ENCODE data around the gene SERP2. TPM values are rescaled to one million over a fixed set of nuclear protein-coding genes. Genes with fewer than 3 reads are reported as not detected.

Gene SERP2
- total RNA-seq, 1 donor from 2014 or later, result 2.4 TPM

DNA sequence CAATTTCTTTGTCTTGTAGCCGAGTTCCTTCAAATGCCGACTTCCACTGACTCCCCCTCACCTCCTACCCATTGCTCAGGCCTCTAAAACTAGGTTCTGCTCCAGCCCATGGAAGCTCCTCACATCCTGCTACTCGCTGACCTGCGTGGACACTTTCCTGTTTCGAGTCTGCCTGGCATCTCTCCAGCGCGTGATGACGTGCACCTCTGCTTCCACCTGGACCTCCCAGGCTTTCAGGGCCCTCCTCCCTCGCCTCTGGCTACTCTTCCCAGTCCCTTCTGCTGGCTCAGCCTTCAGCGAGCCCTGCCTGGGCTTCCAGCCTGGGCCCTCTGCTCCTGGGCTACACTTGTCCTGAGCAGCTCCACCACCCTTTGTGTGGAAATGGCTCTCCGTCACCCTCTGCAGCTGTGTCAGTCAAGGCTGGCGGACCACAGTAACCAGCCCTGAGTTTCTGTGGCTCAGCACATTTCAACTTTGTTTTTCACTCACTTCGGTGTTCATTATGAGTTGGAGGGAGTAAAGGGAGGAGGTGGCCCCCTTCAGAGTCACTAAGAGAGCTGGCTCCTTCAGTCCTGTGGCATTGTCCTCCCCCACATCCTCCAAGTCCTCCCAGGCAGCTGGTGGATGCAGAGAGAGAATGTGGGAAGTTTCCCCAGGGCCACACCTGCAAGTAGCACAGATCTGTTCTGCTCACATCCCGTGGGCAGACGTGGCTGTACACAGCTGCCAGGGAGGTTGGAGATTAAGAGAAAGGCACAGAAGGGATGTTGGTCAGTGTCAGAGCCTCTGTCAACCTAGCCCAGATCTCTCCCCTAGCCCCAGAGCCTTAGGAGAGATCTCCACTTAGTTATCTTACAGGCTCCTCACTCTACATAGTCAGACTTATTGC, 49.4 kb downstream of the SERP2 start:
- Histone ChIP-seq H3K27me3 (ENCODE audit: insufficient read depth, low read length) (peaks cover 2% of the 10 kb centered on the region), H4K20me1 (ENCODE audit: insufficient read depth, low read length) (no peaks in the 10 kb centered on the region), H3K4me2 (ENCODE audit: low read length) (no peak overlapping the region), H3K9me3 (ENCODE audit: insufficient read depth, low read depth, low read length) (no peaks in the 10 kb centered on the region), H2AFZ (ENCODE audit: low read depth, low read length) (no peak overlapping the region), H3K79me2 (ENCODE audit: insufficient read depth, low read length) (no peaks in the 10 kb centered on the region), H3K36me3 (ENCODE audit: insufficient read depth, low read length) (no peaks in the 10 kb centered on the region), H3K9ac (ENCODE audit: low read length) (no peak overlapping the region), H3K4me3 (ENCODE audit: insufficient read depth, low read depth, low read length) (no peak overlapping the region), H3K4me1 (ENCODE audit: insufficient read depth, low read length) (no peaks in the 10 kb centered on the region), H3K27ac (ENCODE audit: low read depth, low read length) (no peak overlapping the region)
- TF ChIP-seq, protein P1, sequence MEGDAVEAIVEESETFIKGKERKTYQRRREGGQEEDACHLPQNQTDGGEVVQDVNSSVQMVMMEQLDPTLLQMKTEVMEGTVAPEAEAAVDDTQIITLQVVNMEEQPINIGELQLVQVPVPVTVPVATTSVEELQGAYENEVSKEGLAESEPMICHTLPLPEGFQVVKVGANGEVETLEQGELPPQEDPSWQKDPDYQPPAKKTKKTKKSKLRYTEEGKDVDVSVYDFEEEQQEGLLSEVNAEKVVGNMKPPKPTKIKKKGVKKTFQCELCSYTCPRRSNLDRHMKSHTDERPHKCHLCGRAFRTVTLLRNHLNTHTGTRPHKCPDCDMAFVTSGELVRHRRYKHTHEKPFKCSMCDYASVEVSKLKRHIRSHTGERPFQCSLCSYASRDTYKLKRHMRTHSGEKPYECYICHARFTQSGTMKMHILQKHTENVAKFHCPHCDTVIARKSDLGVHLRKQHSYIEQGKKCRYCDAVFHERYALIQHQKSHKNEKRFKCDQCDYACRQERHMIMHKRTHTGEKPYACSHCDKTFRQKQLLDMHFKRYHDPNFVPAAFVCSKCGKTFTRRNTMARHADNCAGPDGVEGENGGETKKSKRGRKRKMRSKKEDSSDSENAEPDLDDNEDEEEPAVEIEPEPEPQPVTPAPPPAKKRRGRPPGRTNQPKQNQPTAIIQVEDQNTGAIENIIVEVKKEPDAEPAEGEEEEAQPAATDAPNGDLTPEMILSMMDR (IDR thresholded peaks at IDR 0.05; ENCODE audit: insufficient read depth, low read depth, low read length), result no peak
- TF ChIP-seq EZH2 (IDR thresholded peaks at IDR 0.05; ENCODE audit: insufficient read depth, low read length), result no peak
- DNase-seq (ENCODE audit: low read depth) (no peak), FAIRE-seq (no peak)
- Mint-ChIP-seq H3K4me3 (ENCODE audit: unreplicated experiment) (no peak overlapping the region), H3K27me3 (ENCODE audit: low read depth, unreplicated experiment) (peaks cover 11% of the 10 kb centered on the region), H3K4me1 (ENCODE audit: low read depth, unreplicated experiment) (peaks cover 2% of the 10 kb centered on the region), H3K27ac (ENCODE audit: unreplicated experiment) (no peak overlapping the region), H3K9me3 (ENCODE audit: unreplicated experiment) (peaks cover 6% of the 10 kb centered on the region), H3K36me3 (ENCODE audit: low read depth, unreplicated experiment) (peaks cover 5% of the 10 kb centered on the region)

DNA sequence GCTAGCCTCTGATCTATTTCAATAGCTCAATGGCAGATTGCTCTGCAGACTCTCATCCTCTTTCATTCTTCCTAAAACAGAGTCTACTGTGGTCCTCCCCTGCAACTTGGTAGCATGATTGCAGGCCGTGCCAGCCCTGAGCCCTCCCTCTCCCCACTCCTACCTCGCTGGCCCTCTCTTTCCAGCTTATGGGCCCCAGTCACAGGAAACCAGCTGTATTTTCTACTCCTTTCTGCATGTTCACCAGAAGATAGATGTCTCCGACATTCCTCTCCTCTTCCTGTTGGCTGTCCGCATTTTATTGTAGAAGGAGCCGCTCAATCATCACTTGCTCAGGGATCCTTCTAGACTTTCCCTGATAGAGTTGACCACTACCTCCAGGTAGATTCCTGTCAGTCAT, 50.2 kb downstream of the SERP2 start:
- Mint-ChIP-seq H3K9me3 (ENCODE audit: unreplicated experiment) (peaks cover 6% of the 10 kb centered on the region), H3K36me3 (ENCODE audit: low read depth, unreplicated experiment) (peaks cover 8% of the 10 kb centered on the region), H3K27ac (ENCODE audit: unreplicated experiment) (no peak overlapping the region), H3K4me3 (ENCODE audit: unreplicated experiment) (no peak overlapping the region), H3K27me3 (ENCODE audit: low read depth, unreplicated experiment) (peaks cover 11% of the 10 kb centered on the region), H3K4me1 (ENCODE audit: low read depth, unreplicated experiment) (peaks cover 2% of the 10 kb centered on the region)
- Histone ChIP-seq H3K4me3 (ENCODE audit: insufficient read depth, low read depth, low read length) (no peak overlapping the region), H3K9ac (ENCODE audit: low read length) (no peak overlapping the region), H3K4me1 (ENCODE audit: insufficient read depth, low read length) (no peaks in the 10 kb centered on the region), H3K4me2 (ENCODE audit: low read length) (no peak overlapping the region), H4K20me1 (ENCODE audit: insufficient read depth, low read length) (no peaks in the 10 kb centered on the region), H3K79me2 (ENCODE audit: insufficient read depth, low read length) (no peaks in the 10 kb centered on the region), H3K9me3 (ENCODE audit: insufficient read depth, low read depth, low read length) (no peaks in the 10 kb centered on the region), H2AFZ (ENCODE audit: low read depth, low read length) (no peak overlapping the region), H3K27ac (ENCODE audit: low read depth, low read length) (no peak overlapping the region), H3K27me3 (ENCODE audit: insufficient read depth, low read length) (peaks cover 2% of the 10 kb centered on the region), H3K36me3 (ENCODE audit: insufficient read depth, low read length) (no peaks in the 10 kb centered on the region)
- no peak for TF ChIP-seq EZH2 (IDR thresholded peaks at IDR 0.05; ENCODE audit: insufficient read depth, low read length)
- TF ChIP-seq, protein P1 (IDR thresholded peaks at IDR 0.05; ENCODE audit: insufficient read depth, low read depth, low read length), result no peak
- FAIRE-seq (no peak), DNase-seq (ENCODE audit: low read depth) (no peak)
